Small intestine (tissue), 7 donors: Measurements from ENCODE around the gene PRIM1. TPM values are rescaled to one million over a fixed set of nuclear protein-coding genes. Genes with fewer than 3 reads are reported as not detected.
A peak's percentile ranks its signal among the peaks of the same experiment; 100 is the strongest.

ENCODE experiments used
- DNase-seq, 2 donors: peaks; one replicate each; pipeline versions ENCODE4 v3.0.0 to v3.0.0-alpha.2; 2013
- FAIRE-seq: peaks from 2 replicates; lab custom pipeline; 2012; peaks lifted over from hg19 to GRCh38; lab: Jason Lieb, UNC
- H3K27ac ChIP-seq, 3 donors: one replicate each; pipeline ENCODE4 v1.5.1; 2013; ENCODE audit warnings: low read length in 2 of 3, mild to moderate bottlenecking in 2 of 3, control low read depth in 1 of 3, inconsistent platforms in 1 of 3, low read depth in 1 of 3, moderate library complexity in 1 of 3
- H3K27me3 ChIP-seq, 3 donors: one replicate each; pipeline ENCODE4 v1.6.1; 2013; ENCODE audit warnings: low read length in 3 of 3, inconsistent platforms in 1 of 3; ENCODE audit not compliant: control insufficient read depth in 3 of 3, insufficient read depth in 3 of 3
- H3K36me3 ChIP-seq, 3 donors: one replicate each; pipeline ENCODE4 v1.6.1; 2013; ENCODE audit warnings: low read length in 3 of 3, inconsistent platforms in 1 of 3, low read depth in 1 of 3, mild to moderate bottlenecking in 1 of 3, moderate library complexity in 1 of 3; ENCODE audit not compliant: control insufficient read depth in 3 of 3, insufficient read depth in 2 of 3
- H3K4me1 ChIP-seq, 3 donors: one replicate each; pipeline ENCODE4 v1.6.1; 2013; ENCODE audit warnings: low read length in 2 of 3, inconsistent platforms in 1 of 3, low read depth in 1 of 3, mild to moderate bottlenecking in 1 of 3, moderate library complexity in 1 of 3; ENCODE audit not compliant: control insufficient read depth in 3 of 3, insufficient read depth in 2 of 3
- H3K4me3 ChIP-seq, 3 donors: one replicate each; pipeline ENCODE4 v1.5.1; 2013; ENCODE audit warnings: low read length in 3 of 3, control low read depth in 1 of 3, inconsistent platforms in 1 of 3, low read depth in 1 of 3, mild to moderate bottlenecking in 1 of 3, moderate library complexity in 1 of 3
- H3K9me3 ChIP-seq, 2 donors: one replicate each; pipeline ENCODE4 v1.6.1; 2013; ENCODE audit warnings: low read depth in 1 of 2, low read length in 1 of 2; ENCODE audit not compliant: control insufficient read depth in 2 of 2, insufficient read depth in 1 of 2
- WGBS, 3 donors: extraction: QIAGEN DNeasy Blood & Tissue Kit; methylation state at CpG; one replicate each; pipeline ENCODE4 v1.1.7; 2013; 5-methylcytosine and 5-hydroxymethylcytosine counted together
- polyA plus RNA-seq, 4 donors: library from polyadenylated mRNA; stranded (reverse) in 3 of 4; unstranded in 1 of 4; fragments of 200-250 nt in 3 of 4; fragments of 120-200 nt in 1 of 4; gene quantifications; one replicate each; pipeline versions ENCODE4 v1.2.1 to v1.2.3, GENCODE V29; 2013
- donor health status: healthy with polysubstance abuse.
- donor health status: control.
- donor health status: control.
- donor health status: Bipolar disorder and iron deficiency.
- donor health status: healthy.

PRIM1 gene
- polyA plus RNA-seq, 4 donors = 2.0 to 14.7 (median 8.6) TPM

- Histone ChIP-seq H3K27ac (peak overlapping the region; percentile 96 to 100 (median 98)), H3K9me3 (no peaks in the 10 kb centered on the region), H3K4me1 (peaks cover 0 to 4% (median 1%) of the 10 kb centered on the region in 3 donors), H3K36me3 (peaks cover 0 to 21% (median 0%) of the 10 kb centered on the region in 3 donors), H3K27me3 (no peaks in the 10 kb centered on the region), H3K4me3 (peak overlapping the region; percentile 85 to 91 (median 91))
- DNase-seq (peak; percentile 66 to 81), FAIRE-seq (no peak)
- 0 to 1% (median 0%) methylated on average over 48 to 62 of the region's 62 CpGs for WGBS, 3 donors
Measured at GRCh38 chr12:56687223-56688128, 64.6 kb downstream of the PRIM1 start.

GRCh38 chr12:56684745-56685359, 67.3 kb downstream of the PRIM1 start:
- peak; percentile 18 to 26 for DNase-seq
- H3K27me3 ChIP-seq = no peaks in the 10 kb centered on the region

GRCh38 chr12:56682323-56682722, 69.8 kb downstream of the PRIM1 start:
- DNase-seq (no peak), FAIRE-seq (no peak)
- H3K36me3 ChIP-seq = peaks cover 0 to 59% (median 0%) of the 10 kb centered on the region in 3 donors
- H3K4me3 ChIP-seq = no peak overlapping the region
- H3K4me1 ChIP-seq = peaks cover 7 to 11% (median 10%) of the 10 kb centered on the region in 3 donors
- peak overlapping the region in 2 of 3 donors; percentile 16 to 38 for H3K27ac ChIP-seq
- no peaks in the 10 kb centered on the region for H3K27me3 ChIP-seq
- WGBS, 3 donors = 34 to 76% (median 63%) methylated on average over 6 of the region's 6 CpGs
- no peaks in the 10 kb centered on the region for H3K9me3 ChIP-seq

More at GRCh38 chr12:56684745-56685359, 67.3 kb downstream of the PRIM1 start:
- peaks cover 0 to 45% (median 0%) of the 10 kb centered on the region in 3 donors for H3K36me3 ChIP-seq
- peak overlapping the region; percentile 77 to 96 (median 84) for H3K27ac ChIP-seq
- no peaks in the 10 kb centered on the region for H3K9me3 ChIP-seq
- WGBS, 3 donors = 3 to 14% (median 3%) methylated on average over 8 of the region's 8 CpGs
- H3K4me3 ChIP-seq = peak overlapping the region; percentile 28 to 91 (median 85)
- H3K4me1 ChIP-seq = peaks cover 5 to 7% (median 7%) of the 10 kb centered on the region in 3 donors
- no peak for FAIRE-seq

Other genes with a start within 250 kb of the PRIM1 start
- gene RBMS2, start 230.5 kb downstream of the PRIM1 start, polyA plus RNA-seq = 10 to 100 TPM in 1 of 4 donors, 1 to 10 TPM in 3; 2.0 to 23.4 (median 5.8) TPM
- 10 to 100 TPM; 19.2 to 71.1 (median 26.0) TPM for gene BAZ2A, start 122.0 kb downstream of the PRIM1 start, polyA plus RNA-seq
- 1,000 to 10,000 TPM in 2 of 4 donors, 100 to 1,000 TPM in 2; 527 to 1,455 (median 997) TPM for gene ATP5F1B, start 106.3 kb downstream of the PRIM1 start, polyA plus RNA-seq
- gene PTGES3, start 64.0 kb downstream of the PRIM1 start, polyA plus RNA-seq = 100 to 1,000 TPM; 130 to 235 (median 180) TPM
- 1,000 to 10,000 TPM; 1,571 to 2,450 (median 1,843) TPM for gene NACA, start 27.0 kb downstream of the PRIM1 start, polyA plus RNA-seq
- 1 to 10 TPM in 2 of 4 donors, under 1 TPM in 1, not detected in 1; 0.22 to 4.0 (median 1.4) TPM for gene HSD17B6, start 11.0 kb upstream of the PRIM1 start, polyA plus RNA-seq
- not detected for gene SDR9C7, start 182.1 kb upstream of the PRIM1 start, polyA plus RNA-seq
- under 1 TPM in 2 of 4 donors, not detected in 2; 0.12 to 0.30 TPM for gene RDH16, start 205.3 kb upstream of the PRIM1 start, polyA plus RNA-seq